Activated B cell treated with CpG ODN at 0.5 μM for 24 hours (primary cell): ENCODE measurements around the gene ST6GALNAC3. TPM values are rescaled to one million over a fixed set of nuclear protein-coding genes. Genes with fewer than 3 reads are reported as not detected.

ENCODE experiments used
- ATAC-seq: fragments of 200-7000 bp; cut with Tn5 transposase; one replicate; pipeline ENCODE4 v1.10.0; 2021; ENCODE audit warnings: low read depth, mild to moderate bottlenecking, moderate library complexity
- CTCF ChIA-PET: fragments of 350-600 bp; sonication (Branson Sonifier 250); formaldehyde crosslinking; loops from one replicate; lab custom pipeline; 2021; ENCODE audit warnings: antibody characterized with exemption; lab: Charles Lee
- POLR2A ChIA-PET: fragments of 350-600 bp; sonication (Branson Sonifier 250); formaldehyde crosslinking; loops from one replicate; lab custom pipeline; 2021; ENCODE audit warnings: antibody characterized with exemption; lab: Charles Lee
- DNase-seq: peaks from one replicate; pipeline ENCODE4 v3.0.0; 2022
- H3K27ac Mint-ChIP-seq: one replicate; pipeline ENCODE4 v1.8.0; 2020; ENCODE audit warnings: mixed read lengths
- H3K27me3 Mint-ChIP-seq: one replicate; pipeline ENCODE4 v1.8.0; 2021; ENCODE audit warnings: mixed read lengths
- H3K36me3 Mint-ChIP-seq: one replicate; pipeline ENCODE4 v1.8.0; 2021; ENCODE audit warnings: low read depth, mixed read lengths
- H3K4me1 Mint-ChIP-seq: one replicate; pipeline ENCODE4 v1.8.0; 2021; ENCODE audit warnings: mixed read lengths
- H3K4me3 Mint-ChIP-seq: one replicate; pipeline ENCODE4 v1.8.0; 2020; ENCODE audit warnings: mild to moderate bottlenecking, mixed read lengths
- H3K9me3 Mint-ChIP-seq: one replicate; pipeline ENCODE4 v1.8.0; 2020; ENCODE audit warnings: mixed read lengths
- CTCF ChIP-seq: fragments of 200-600 bp; IDR thresholded peaks from one replicate; pipeline ENCODE4 v1.8.0; 2022; ENCODE audit warnings: antibody characterized with exemption, mild to moderate bottlenecking
- intact Hi-C: fragments of 100-400 bp; cut with micrococcal nuclease; formaldehyde crosslinking; loops from one replicate; pipeline ENCODE4 v1.15.1; 2024
- total RNA-seq: library from RNA; stranded (reverse); gene quantifications from 2 replicates; pipeline ENCODE4 v1.2.3, GENCODE V29; 2022

The ST6GALNAC3 gene
- total RNA-seq, 1 donor from 2014 or later, result 12.6 TPM

DNA sequence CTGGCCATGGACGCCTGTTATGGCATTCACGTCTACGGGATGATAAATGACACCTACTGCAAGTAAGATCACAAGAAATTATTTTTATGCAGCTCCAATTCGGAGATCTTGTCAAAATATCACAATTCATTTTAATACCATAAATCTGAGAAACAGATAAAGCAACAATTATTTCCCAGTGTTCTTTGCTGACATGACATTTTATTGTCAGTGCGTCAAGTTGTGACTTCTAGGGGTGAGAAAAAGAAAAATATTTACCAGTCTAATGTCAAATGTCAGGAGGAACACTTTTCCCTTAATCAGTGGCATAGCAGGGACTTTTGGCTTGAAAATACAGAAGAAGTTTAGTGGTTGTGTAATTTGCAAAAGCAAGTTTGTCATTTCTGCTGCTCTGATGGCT is 553.0 kb downstream of the ST6GALNAC3 start:
- no peak for DNase-seq
- ATAC-seq, result no peak
- intact Hi-C loops, result no loop called here
- Mint-ChIP-seq H3K4me1 (no peaks in the 10 kb centered on the region), H3K4me3 (no peak overlapping the region), H3K36me3 (peaks cover 4% of the 10 kb centered on the region), H3K27ac (no peak overlapping the region), H3K9me3 (no peaks in the 10 kb centered on the region), H3K27me3 (no peaks in the 10 kb centered on the region)
- TF ChIP-seq CTCF, result no peak
- ChIA-PET CTCF (no interaction called here), POLR2A (no interaction called here)

- intact Hi-C loops, result no loop called here
- H3K27me3 Mint-ChIP-seq, result no peaks in the 10 kb centered on the region
- no peak for TF ChIP-seq CTCF
- ChIA-PET POLR2A (no interaction called here), CTCF (no interaction called here)
- no peak for ATAC-seq
- H3K27ac Mint-ChIP-seq, result no peak overlapping the region
- no peak for DNase-seq
- peaks cover 4% of the 10 kb centered on the region for H3K36me3 Mint-ChIP-seq
- no peaks in the 10 kb centered on the region for H3K9me3 Mint-ChIP-seq
- no peak overlapping the region for H3K4me3 Mint-ChIP-seq
- no peaks in the 10 kb centered on the region for H3K4me1 Mint-ChIP-seq
These were observed 553.4 kb downstream of the ST6GALNAC3 start for GRCh38 chr1:76627901-76628300.

- CTCF ChIA-PET, result no interaction called here
- Mint-ChIP-seq H3K4me3 (no peak overlapping the region), H3K27ac (no peak overlapping the region), H3K27me3 (no peaks in the 10 kb centered on the region), H3K4me1 (no peaks in the 10 kb centered on the region), H3K36me3 (peaks cover 4% of the 10 kb centered on the region), H3K9me3 (no peaks in the 10 kb centered on the region)
- no peak for ATAC-seq
- DNase-seq, result no peak
- POLR2A ChIA-PET, result no interaction called here
- no peak for TF ChIP-seq CTCF
- intact Hi-C loops, result no loop called here
These were observed 557.6 kb downstream of the ST6GALNAC3 start for GRCh38 chr1:76632136-76632535.

DNA sequence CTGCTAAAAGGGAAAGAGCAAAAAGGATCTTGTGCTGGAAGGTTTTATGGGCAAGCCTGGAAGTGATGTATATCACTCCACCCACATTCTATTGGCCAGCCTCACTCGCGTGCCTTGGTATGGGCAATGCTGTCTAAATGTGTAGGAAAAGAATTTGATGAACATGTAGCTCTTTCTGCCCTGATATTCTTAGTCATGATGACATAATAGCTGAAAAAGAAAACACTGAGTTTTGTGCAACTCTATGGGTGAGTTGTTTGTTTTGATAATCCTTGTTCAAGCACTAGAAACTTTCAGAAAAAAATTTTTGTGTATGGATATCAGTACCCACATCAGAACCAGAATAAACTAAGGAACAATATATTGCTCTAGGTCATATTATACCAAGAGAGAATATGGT is 561.2 kb downstream of the ST6GALNAC3 start:
- Mint-ChIP-seq H3K27ac (no peak overlapping the region), H3K4me1 (no peaks in the 10 kb centered on the region), H3K36me3 (no peaks in the 10 kb centered on the region), H3K4me3 (no peak overlapping the region), H3K9me3 (no peaks in the 10 kb centered on the region), H3K27me3 (no peaks in the 10 kb centered on the region)
- ChIA-PET CTCF (no interaction called here), POLR2A (no interaction called here)
- no peak for DNase-seq
- intact Hi-C loops, result no loop called here
- TF ChIP-seq CTCF, result no peak
- ATAC-seq, result no peak

- POLR2A ChIA-PET, result no interaction called here
- CTCF ChIA-PET, result no interaction called here
- no peak for ATAC-seq
- no peak overlapping the region for H3K4me3 Mint-ChIP-seq
- H3K27me3 Mint-ChIP-seq, result no peaks in the 10 kb centered on the region
- no peaks in the 10 kb centered on the region for H3K4me1 Mint-ChIP-seq
- no peak overlapping the region for H3K27ac Mint-ChIP-seq
- intact Hi-C loops, result no loop called here
- H3K36me3 Mint-ChIP-seq, result no peaks in the 10 kb centered on the region
- no peaks in the 10 kb centered on the region for H3K9me3 Mint-ChIP-seq
- no peak for TF ChIP-seq CTCF
- DNase-seq, result no peak
These were observed 564.6 kb downstream of the ST6GALNAC3 start for GRCh38 chr1:76639181-76639580.
